CD4-positive, alpha-beta T cell treated with Interferon gamma for 1 hour (primary cell): Measurements from ENCODE around the gene PKD1.

ENCODE experiments used
- DNase-seq: peaks from one replicate; pipeline ENCODE4 v3.0.0-alpha.2; 2020

Gene PKD1

DNA sequence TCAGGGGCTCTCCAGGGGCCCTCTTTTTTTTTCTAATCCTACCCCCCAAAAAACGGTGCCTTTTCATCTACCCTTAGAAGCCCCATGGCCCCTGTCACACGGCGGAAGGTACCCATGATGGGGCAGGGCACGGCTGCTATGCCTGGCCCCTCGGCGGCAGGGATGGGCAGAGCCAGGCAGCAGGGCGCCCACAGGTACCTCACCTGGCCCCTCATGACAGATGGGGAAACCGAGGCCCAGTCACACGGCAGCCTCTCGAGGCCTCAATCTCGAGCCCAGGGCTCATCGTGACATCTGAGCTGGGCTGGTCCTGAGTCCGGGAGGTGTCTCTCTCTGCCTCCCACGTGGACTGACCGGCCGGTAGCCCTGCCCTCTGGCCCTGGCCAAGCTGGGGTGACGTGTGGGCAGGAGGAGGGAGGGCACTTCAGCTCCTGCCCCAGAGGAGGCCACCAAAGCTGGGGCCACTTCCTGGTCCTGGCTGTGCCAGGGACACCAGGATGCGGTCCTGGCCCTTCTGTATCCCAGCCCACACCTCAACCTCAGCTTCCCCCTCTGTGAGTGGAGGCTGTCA, 31.5 kb upstream of the PKD1 start:
- DNase-seq, result no peak

DNA sequence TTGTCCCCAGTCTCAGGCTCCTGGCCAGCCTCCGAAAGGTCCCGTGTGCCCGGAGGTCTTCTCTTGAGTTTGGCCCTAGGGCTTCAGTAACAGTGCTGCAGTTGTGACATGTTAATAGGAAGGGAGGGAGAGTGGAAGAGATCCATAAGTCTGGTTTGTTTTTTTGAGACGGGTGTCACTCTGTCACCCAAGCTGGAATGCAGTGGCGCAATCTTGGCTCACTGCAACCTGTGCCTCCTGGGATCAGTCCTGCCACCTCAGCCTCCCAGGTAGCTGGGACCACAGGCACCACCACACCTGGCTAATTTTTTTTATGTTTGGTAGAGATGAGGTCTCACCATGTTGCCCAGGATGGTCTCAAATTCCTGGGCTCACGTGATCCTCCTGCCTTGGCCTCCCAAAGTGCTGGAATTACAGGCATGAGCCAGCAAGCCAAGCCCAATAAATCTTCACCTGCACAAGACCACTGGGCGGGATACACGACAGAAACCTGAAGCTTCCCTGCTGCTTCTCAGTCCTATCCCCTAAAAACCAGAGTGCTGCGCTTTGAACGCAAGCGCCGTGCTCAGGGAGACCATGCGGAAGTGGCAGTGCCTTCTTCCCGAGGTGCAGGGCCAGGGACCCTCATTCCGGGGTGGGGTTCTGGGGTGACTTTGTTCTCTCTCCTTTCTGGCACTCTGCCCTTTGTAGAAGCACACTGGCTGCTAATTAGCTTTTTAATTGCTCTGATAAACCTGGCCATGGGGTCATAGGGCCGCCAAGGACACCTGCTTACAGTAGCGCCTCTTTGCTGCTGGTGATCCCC, 30.8 kb upstream of the PKD1 start:
- DNase-seq, result no peak

DNA sequence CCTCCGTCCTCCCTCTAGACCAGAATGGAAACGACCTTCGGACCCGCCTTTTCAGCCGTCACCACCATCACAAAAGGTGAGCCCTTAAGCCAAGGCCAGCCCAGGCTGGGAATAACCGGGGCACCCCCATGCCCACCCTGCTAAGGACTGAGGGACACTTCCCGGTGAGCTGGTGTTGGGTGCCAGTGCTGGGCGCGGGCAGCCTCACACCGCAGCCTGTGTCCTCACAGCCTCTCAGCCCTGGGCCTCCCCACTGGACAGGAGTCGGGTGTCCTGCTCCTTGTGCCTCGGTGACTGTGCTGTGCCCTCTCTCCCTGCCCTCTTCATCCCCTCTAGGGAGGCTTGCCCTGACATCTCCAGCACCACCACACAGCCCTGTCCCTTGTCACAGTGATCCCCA, 30.2 kb upstream of the PKD1 start:
- no peak for DNase-seq

GRCh38 chr16:2163211-2163881, 27.6 kb upstream of the PKD1 start:
- no peak for DNase-seq

DNA sequence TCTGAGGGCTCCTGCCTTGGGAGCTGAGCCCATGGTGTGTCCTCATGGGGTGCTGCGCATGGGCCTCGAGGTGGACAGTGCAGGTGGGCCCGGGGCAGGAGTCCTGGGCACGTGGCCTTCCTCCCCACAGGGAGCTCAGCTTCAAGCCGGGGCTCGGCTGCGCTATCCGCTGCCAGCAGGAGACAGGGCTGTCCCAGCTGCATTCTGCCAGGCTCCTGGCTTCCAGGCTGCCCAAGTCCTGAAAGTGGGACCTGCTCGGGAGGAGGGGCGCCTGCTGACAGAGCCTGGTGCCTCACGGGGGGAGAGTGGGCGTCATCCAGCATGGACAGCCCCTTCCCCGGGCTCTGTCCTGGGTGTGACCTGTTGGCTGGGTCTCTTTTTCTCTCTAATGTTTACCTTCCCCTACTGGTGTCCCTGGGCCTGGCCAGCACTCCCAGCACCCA, 27.0 kb upstream of the PKD1 start:
- no peak for DNase-seq

GRCh38 chr16:2161911-2162310, 26.2 kb upstream of the PKD1 start:
- DNase-seq, result no peak

DNA sequence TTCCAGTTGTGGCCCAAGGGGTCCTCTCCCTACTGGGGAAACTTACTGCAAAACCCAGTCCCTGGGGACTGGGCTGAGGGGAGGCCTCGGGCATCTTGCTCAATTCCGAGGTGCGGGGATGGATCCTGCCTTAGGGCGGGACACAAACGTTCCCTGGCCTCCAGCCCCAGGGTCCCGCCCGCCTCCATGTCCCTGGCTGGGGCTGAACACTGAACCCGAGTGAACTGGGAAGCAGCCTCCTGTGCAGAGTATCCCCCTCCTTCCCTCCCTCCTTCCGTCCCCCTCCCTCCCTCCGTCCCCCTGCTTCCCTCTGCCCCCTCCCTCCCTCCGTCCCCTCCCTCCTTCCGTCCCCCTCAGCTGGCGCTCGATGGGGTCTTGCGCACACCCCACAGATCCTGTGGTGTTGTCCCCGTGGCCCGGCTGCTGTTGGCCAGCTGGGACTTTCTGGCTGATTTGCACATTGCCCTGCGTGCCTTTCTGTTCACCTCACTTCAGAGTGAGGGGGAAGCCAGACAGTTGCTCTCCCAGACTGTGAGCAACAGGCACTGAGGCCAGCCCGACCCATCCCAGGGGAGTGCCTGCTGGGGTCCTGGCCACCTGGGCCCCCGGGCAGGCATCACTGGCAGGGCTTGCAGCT, 25.3 kb upstream of the PKD1 start:
- DNase-seq, result no peak

GRCh38 chr16:2159175-2159838, 23.6 kb upstream of the PKD1 start:
- DNase-seq, result no peak

DNA sequence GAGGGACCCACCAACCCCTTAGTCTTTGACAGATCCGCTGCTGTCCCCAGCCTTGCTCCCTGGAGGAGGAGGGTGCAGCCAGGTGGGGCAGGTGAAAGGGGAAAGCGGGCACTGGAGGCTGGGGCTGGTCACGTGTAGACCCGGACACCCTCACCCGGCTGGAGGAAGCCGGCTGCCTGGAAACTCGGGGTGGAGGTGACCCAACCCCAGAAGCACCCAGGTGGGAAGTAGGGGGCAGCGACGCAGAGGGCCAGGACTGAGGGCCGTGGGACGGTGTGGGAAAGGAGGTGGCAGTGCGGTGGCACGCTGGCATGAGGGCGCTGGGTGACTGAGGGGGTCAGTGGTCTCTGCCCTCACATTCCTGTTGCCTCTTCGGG, 22.6 kb upstream of the PKD1 start:
- DNase-seq, result no peak

GRCh38 chr16:2157480-2158261, 22.0 kb upstream of the PKD1 start:
- DNase-seq, result no peak

GRCh38 chr16:2156849-2157224, 21.1 kb upstream of the PKD1 start:
- no peak for DNase-seq

GRCh38 chr16:2155977-2156848, 20.5 kb upstream of the PKD1 start:
- no peak for DNase-seq

DNA sequence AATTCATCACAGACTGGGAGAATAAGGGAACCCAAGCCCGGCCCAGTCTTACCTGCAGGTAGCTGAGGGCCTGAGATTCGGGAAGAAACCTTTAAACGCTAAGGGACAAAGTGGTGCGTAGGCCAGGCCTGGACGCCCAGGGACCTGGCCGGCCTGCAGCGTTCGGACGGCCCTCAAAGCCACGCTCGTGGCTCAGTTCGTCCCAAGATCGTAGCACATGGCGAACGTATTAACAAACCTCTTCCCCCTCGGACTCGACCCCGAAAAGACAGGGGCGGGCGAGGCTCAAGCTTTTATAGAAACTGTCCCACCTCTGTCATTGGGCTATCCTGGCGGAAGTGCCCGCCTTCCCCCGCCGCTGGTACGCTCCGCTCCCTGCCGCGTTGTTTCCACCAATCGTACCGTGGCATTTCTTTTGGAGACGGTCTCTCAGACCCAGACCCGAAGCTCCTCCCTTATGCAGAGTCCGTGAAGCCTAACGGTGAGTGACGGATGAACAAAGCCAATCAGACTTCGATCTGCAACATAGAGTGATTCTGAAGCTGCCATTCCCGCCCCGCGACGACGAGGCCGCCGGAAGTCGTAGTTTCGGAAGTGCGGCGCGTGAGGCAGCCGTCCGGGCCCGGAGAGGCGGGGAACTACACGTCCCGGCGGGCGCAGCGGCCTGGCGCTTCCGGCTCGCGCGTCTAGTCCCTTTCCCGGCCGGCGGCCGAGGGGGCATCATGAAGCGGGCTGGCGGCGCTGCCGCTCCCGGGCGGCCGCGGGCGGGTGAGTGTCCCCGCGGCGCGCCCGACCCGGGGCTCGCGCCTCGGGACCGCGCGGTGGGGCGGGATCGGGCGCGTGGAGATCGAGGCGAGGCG, 19.6 kb upstream of the PKD1 start, which contains the start of gene TRAF7:
TSS of gene TRAF7 (plus strand) at position 692 of the 860 bp plus-strand sequence. CDS start 8,139 bp downstream, outside the sequence.
- DNase-seq, result peak; percentile 100

GRCh38 chr16:2154533-2155090, 18.9 kb upstream of the PKD1 start:
- no peak for DNase-seq

GRCh38 chr16:2152695-2153506, 17.2 kb upstream of the PKD1 start:
- no peak for DNase-seq

GRCh38 chr16:2151188-2152091, 15.7 kb upstream of the PKD1 start:
- DNase-seq, result no peak

GRCh38 chr16:2150418-2151187, 14.9 kb upstream of the PKD1 start:
- no peak for DNase-seq
